DMS 273 (cell line): ENCODE measurements around the gene HGS.

Source experiments
- DNase-seq: peaks from one replicate; lab custom pipeline; 2025; ENCODE audit not compliant: unreplicated experiment; lab: John Stamatoyannopoulos, UW

HGS gene

DNA sequence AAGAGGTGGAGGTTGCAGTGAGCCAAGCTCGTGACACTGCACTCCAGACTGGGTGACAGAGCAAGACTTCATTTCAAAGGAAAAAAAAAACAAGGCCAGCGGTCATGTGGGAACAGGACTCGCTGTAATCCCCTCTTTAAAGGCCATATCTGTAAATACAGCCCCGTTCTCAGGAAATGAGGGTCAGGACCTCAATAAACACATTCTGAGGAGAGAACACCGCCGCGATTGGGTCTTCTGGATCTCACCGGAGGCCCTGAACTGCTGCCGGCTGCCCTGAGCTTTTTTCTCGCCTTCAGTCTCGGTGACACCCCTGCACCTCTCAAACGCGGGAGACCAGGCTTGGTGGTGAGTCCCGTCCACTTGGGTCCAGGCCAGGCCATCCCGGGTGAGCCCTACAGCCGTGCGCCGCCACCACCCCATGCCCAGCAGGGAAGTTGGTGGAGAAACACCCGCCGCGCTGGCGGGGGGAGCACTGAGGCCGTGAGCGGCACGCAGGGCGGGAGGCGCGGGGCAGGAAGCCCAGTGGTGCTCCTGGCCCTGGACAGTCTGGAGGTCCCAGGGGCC is 56.7 kb downstream of the HGS start:
- DNase-seq: no peak

- peak; percentile 52 for DNase-seq
These were observed 57.3 kb downstream of the HGS start for GRCh38 chr17:81741049-81741593.

DNA sequence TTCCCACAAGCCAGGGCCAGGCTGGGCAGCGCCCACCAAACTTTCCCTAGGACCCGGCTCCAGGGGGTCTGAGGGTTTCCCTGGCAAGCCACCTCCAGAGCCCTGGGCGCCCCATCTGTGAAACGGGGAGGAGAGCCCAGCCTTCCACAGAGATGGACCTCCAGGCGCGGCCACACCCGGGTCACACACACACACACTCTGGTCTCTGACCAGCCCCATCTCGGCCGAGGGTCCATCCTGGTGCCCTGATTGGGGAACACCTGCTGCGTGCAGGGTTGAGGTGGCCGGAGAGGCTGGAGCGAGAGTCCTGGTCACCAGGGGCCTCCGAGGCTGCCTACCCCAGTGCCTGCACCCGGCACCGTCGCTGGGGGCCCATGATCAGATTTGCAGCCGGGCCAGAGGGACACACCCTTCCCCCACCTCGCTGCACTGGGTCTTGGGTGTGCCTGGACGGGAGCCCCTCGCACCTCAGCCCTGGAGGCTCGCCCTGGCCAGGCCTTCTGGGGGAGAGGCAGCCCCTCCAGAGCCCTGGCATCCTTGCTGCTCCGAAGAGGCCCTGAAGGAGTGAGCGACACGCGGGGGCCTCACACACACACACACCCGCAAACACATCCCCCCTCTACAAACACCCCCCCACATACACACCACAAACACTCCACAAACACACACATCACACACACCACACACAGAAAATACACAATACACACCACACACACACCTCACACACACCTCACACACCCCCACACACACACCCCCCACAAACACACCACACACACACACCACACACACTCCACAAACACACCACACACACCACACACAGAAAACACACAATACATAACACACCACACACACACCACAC is 58.0 kb downstream of the HGS start:
- DNase-seq: peak; percentile 47
